Natural killer cell (primary cell): ENCODE measurements around the gene CREBZF. TPM values are rescaled to one million over a fixed set of nuclear protein-coding genes. Genes with fewer than 3 reads are reported as not detected.
A peak's percentile ranks its signal among the peaks of the same experiment; 100 is the strongest.

Experiments
- ATAC-seq, 3 donors: fragments of 150-1000 bp in 2 of 3; fragments of 200-7000 bp in 1 of 3; cut with Tn5 transposase; 1 replicate in 1 of 3; 2 replicates in 2 of 3; pipeline ENCODE4 v1.10.0; 2021; ENCODE audit warnings: mild to moderate bottlenecking in 2 of 3, moderate library complexity in 2 of 3
- DNase-seq, 2 donors: peaks; one replicate each; pipeline versions ENCODE4 v3.0.0 to v3.0.0-alpha.2; 2013 to 2021; ENCODE audit warnings: mixed read lengths in 1 of 2
- H3K27ac ChIP-seq: one replicate; pipeline ENCODE4 v1.5.1; 2013; ENCODE audit warnings: mild to moderate bottlenecking, low read length
- H3K27me3 ChIP-seq: one replicate; pipeline ENCODE4 v1.6.1; 2013; ENCODE audit warnings: low read length; ENCODE audit not compliant: control insufficient read depth, insufficient read depth
- H3K36me3 ChIP-seq: one replicate; pipeline ENCODE4 v1.6.1; 2013; ENCODE audit warnings: low read length; ENCODE audit not compliant: control insufficient read depth, insufficient read depth
- H3K4me1 ChIP-seq: one replicate; pipeline ENCODE4 v1.6.1; 2013; ENCODE audit warnings: low read length; ENCODE audit not compliant: control insufficient read depth, insufficient read depth
- H3K4me3 ChIP-seq: one replicate; pipeline ENCODE4 v1.5.1; 2013; ENCODE audit warnings: low read length
- H3K9me3 ChIP-seq: one replicate; pipeline ENCODE4 v1.6.1; 2013; ENCODE audit warnings: low read length; ENCODE audit not compliant: control insufficient read depth, insufficient read depth
- H3K27ac Mint-ChIP-seq, 2 donors: one replicate each; pipeline ENCODE4 v1.8.0; 2022; ENCODE audit warnings: mild to moderate bottlenecking in 2 of 2, mixed read lengths in 2 of 2, moderate library complexity in 1 of 2
- H3K27me3 Mint-ChIP-seq, 2 donors: one replicate each; pipeline ENCODE4 v1.8.0; 2022; ENCODE audit warnings: low read depth in 2 of 2, mixed read lengths in 2 of 2
- H3K36me3 Mint-ChIP-seq: one replicate; pipeline ENCODE4 v1.8.0; 2022; ENCODE audit warnings: mixed read lengths
- H3K4me1 Mint-ChIP-seq, 2 donors: one replicate each; pipeline ENCODE4 v1.8.0; 2022; ENCODE audit warnings: mixed read lengths in 2 of 2
- H3K4me3 Mint-ChIP-seq: one replicate; pipeline ENCODE4 v1.8.0; 2022; ENCODE audit warnings: mild to moderate bottlenecking, moderate library complexity, mixed read lengths
- H3K9me3 Mint-ChIP-seq, 2 donors: one replicate each; pipeline ENCODE4 v1.8.0; 2022; ENCODE audit warnings: mixed read lengths in 2 of 2
- CTCF ChIP-seq: fragments of 200-600 bp; IDR thresholded peaks from one replicate; pipeline ENCODE4 v1.8.0; 2022; ENCODE audit warnings: antibody characterized with exemption
- WGBS: methylation state at CpG from one replicate; pipeline ENCODE4 v1.1.7; 2013; ENCODE audit warnings: missing lambda C conversion rate; ENCODE audit not compliant: insufficient coverage; 5-methylcytosine and 5-hydroxymethylcytosine counted together
- intact Hi-C: fragments of 100-400 bp; cut with micrococcal nuclease; formaldehyde crosslinking; loops from one replicate; pipeline ENCODE4 v1.14.2; 2022
- total RNA-seq, 4 donors: library from RNA; stranded (reverse); fragments of 120-200 nt in 1 of 4; gene quantifications; one replicate each; pipeline versions ENCODE4 v1.2.3 to v1.2.4, GENCODE V29; 2013 to 2022

CREBZF gene
- total RNA-seq, 3 donors from 2014 or later (not counting 1 experiment from before 2014, with no cell fraction given): 60.1 to 92.7 (median 82.0) TPM

DNA sequence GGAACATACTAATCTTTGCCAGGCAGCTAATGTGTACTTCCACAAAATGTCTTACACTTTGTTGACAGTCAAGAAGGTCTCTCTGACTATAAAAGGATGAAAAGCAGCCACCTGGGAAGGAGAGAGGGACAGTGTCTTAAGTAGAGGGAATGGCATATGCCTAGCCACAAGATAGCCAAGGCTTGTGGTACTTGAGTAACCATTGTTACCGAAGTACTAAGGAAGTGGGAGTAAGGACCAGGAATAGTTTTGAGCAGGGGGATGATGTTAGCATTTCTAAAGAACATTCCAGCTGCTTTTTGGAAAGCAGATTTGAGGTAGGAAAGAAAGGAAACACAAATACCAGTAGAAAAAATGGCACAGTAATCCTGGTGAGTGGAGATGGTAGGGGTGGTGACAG lies 13.8 kb downstream of the CREBZF start:
- H3K27me3 ChIP-seq: no peaks in the 10 kb centered on the region
- H3K4me1 ChIP-seq: peaks cover 8% of the 10 kb centered on the region
- ATAC-seq (no peak), DNase-seq (no peak)
- H3K27ac Mint-ChIP-seq: peak overlapping the region in 1 of 2 donors; percentile 98
- no peaks in the 10 kb centered on the region for H3K36me3 Mint-ChIP-seq
- H3K27ac ChIP-seq: no peak overlapping the region
- TF ChIP-seq CTCF: no peak
- H3K9me3 Mint-ChIP-seq: no peaks in the 10 kb centered on the region
- peaks cover 16% of the 10 kb centered on the region for H3K36me3 ChIP-seq
- no peak overlapping the region for H3K4me3 Mint-ChIP-seq
- no peaks in the 10 kb centered on the region for H3K9me3 ChIP-seq
- 83% methylated on average over 1 of the region's 1 CpG for WGBS
- H3K27me3 Mint-ChIP-seq: no peaks in the 10 kb centered on the region
- H3K4me3 ChIP-seq: no peak overlapping the region
- intact Hi-C loops: no loop called here
- H3K4me1 Mint-ChIP-seq: peaks cover 31 to 39% of the 10 kb centered on the region in 2 donors

- Histone ChIP-seq H3K9me3 (no peaks in the 10 kb centered on the region), H3K36me3 (peaks cover 2% of the 10 kb centered on the region), H3K27ac (peak within 1 kb of the TSS; percentile 68), H3K4me1 (peaks cover 8% of the 10 kb centered on the region), H3K27me3 (peaks cover 10% of the 10 kb centered on the region), H3K4me3 (peak within 1 kb of the TSS; percentile 79)
- WGBS: under 1% methylated on average over 33 of the region's 33 CpGs
- DNase-seq (peak; percentile 86 to 94), ATAC-seq (peak; percentile 99 to 100 (median 99))
- peak within 1 kb of the TSS; percentile 100 for H3K4me3 Mint-ChIP-seq
- no peaks in the 10 kb centered on the region for H3K36me3 Mint-ChIP-seq
- no peak for TF ChIP-seq CTCF
- peak within 1 kb of the TSS; percentile 94 to 98 for H3K27ac Mint-ChIP-seq
- H3K27me3 Mint-ChIP-seq: peaks cover 25 to 31% of the 10 kb centered on the region in 2 donors
- intact Hi-C loops: loop anchor here (1.0 to 5.0 kb wide), 4 partner anchors 17 to 165 kb away; partner anchors contain the start of genes SYTL2 and TMEM126B
- no peaks in the 10 kb centered on the region for H3K9me3 Mint-ChIP-seq
- peaks cover 27 to 28% of the 10 kb centered on the region in 2 donors for H3K4me1 Mint-ChIP-seq
These were observed 17.2 kb downstream of the CREBZF start, which contains the start of gene TMEM126A for GRCh38 chr11:85647604-85648299. Gene TMEM126A (plus strand): TSS chr11:85647967. CDS start chr11:85650256, 2,289 bp downstream.

- Histone ChIP-seq H3K4me1 (peaks cover 8% of the 10 kb centered on the region), H3K27me3 (peaks cover 10% of the 10 kb centered on the region), H3K4me3 (peak overlapping the region; percentile 79), H3K9me3 (no peaks in the 10 kb centered on the region), H3K27ac (peak overlapping the region; percentile 68), H3K36me3 (no peaks in the 10 kb centered on the region)
- no peaks in the 10 kb centered on the region for H3K9me3 Mint-ChIP-seq
- ATAC-seq (no peak), DNase-seq (peak in 1 of 2 donors; percentile 14)
- WGBS: 35% methylated on average over 2 of the region's 2 CpGs
- peaks cover 20 to 22% of the 10 kb centered on the region in 2 donors for H3K4me1 Mint-ChIP-seq
- peak overlapping the region; percentile 94 to 98 for H3K27ac Mint-ChIP-seq
- H3K4me3 Mint-ChIP-seq: peak overlapping the region; percentile 100
- TF ChIP-seq CTCF: no peak
- intact Hi-C loops: loop anchor here (1.0 to 5.0 kb wide), 4 partner anchors 17 to 165 kb away; partner anchors contain the start of genes SYTL2 and TMEM126B
- H3K36me3 Mint-ChIP-seq: no peaks in the 10 kb centered on the region
- H3K27me3 Mint-ChIP-seq: peaks cover 28 to 37% of the 10 kb centered on the region in 2 donors
These were observed 17.9 kb downstream of the CREBZF start for GRCh38 chr11:85647078-85647477.
